ENCODE results near the gene SYNPR.

GRCh38 chr3:63385629-63386028, 107.5 kb downstream of the SYNPR start:
- TF ChIP-seq POLR2A (IDR thresholded peaks at IDR 0.05; ENCODE audit: low read length) (no peak), GATA1 (IDR thresholded peaks at IDR 0.05; ENCODE audit: low read depth, low read length) (no peak)

Data from erythroblast (primary cell).